GM23338 (cell line): ENCODE data around the gene ITFG1. TPM values are rescaled to one million over a fixed set of nuclear protein-coding genes. Genes with fewer than 3 reads are reported as not detected.

ENCODE experiments used
- ATAC-seq: fragments of 200-7000 bp; cut with Tn5 transposase; 3 replicates; pipeline ENCODE4 v1.9.1; 2020
- DNase-seq: peaks from one replicate; pipeline ENCODE4 v3.0.0-alpha.2; 2015; ENCODE audit warnings: low spot score
- H2AFZ ChIP-seq: fragments of 200-600 bp; sonication (generic); 2 replicates; pipeline ENCODE4 v1.8.0; 2016; ENCODE audit warnings: antibody characterized with exemption, mild to moderate bottlenecking, moderate library complexity
- H3F3A ChIP-seq: fragments of 200-600 bp; sonication (generic); replicated peaks from 2 replicates; pipeline ENCODE4 v1.8.0; 2017; ENCODE audit warnings: antibody characterized with exemption, mixed run types, low read depth
- H3K27ac ChIP-seq: fragments of 200-600 bp; sonication (generic); 2 replicates; pipeline ENCODE4 v1.6.1; 2016; ENCODE audit warnings: low read depth
- H3K27me3 ChIP-seq: fragments of 200-600 bp; sonication (generic); 2 replicates; pipeline ENCODE4 v1.8.0; 2016; ENCODE audit warnings: mild to moderate bottlenecking, mixed run types, moderate library complexity; ENCODE audit not compliant: insufficient read depth
- H3K36me3 ChIP-seq: fragments of 200-600 bp; sonication (generic); 2 replicates; pipeline ENCODE4 v1.8.0; 2016; ENCODE audit warnings: mild to moderate bottlenecking; ENCODE audit not compliant: insufficient read depth
- H3K4me1 ChIP-seq: fragments of 200-600 bp; sonication (generic); 2 replicates; pipeline ENCODE4 v1.8.0; 2016; ENCODE audit warnings: mild to moderate bottlenecking, moderate library complexity; ENCODE audit not compliant: insufficient read depth
- H3K4me2 ChIP-seq: fragments of 200-600 bp; sonication (generic); 2 replicates; pipeline ENCODE4 v1.7.1; 2017; ENCODE audit warnings: mixed run types
- H3K4me3 ChIP-seq: fragments of 200-600 bp; sonication (generic); 2 replicates; pipeline ENCODE4 v1.6.1; 2016; ENCODE audit warnings: mixed run types
- H3K79me2 ChIP-seq: fragments of 200-600 bp; sonication (generic); replicated peaks from 2 replicates; pipeline ENCODE4 v1.8.0; 2017; ENCODE audit warnings: mild to moderate bottlenecking; ENCODE audit not compliant: insufficient read depth
- H3K9me2 ChIP-seq: fragments of 200-600 bp; sonication (generic); 2 replicates; pipeline ENCODE4 v1.8.0; 2017; ENCODE audit not compliant: insufficient read depth
- H4K20me1 ChIP-seq: fragments of 200-600 bp; sonication (generic); replicated peaks from 2 replicates; pipeline ENCODE4 v1.8.0; 2017; ENCODE audit warnings: mild to moderate bottlenecking; ENCODE audit not compliant: insufficient read depth
- H3K27ac Mint-ChIP-seq: 2 replicates; pipeline ENCODE4 v1.8.0; 2020; ENCODE audit warnings: inconsistent platforms, mild to moderate bottlenecking, moderate library complexity, mixed read lengths
- H3K27me3 Mint-ChIP-seq: 3 replicates; pipeline ENCODE4 v1.8.0; 2022; ENCODE audit warnings: low read depth, mild to moderate bottlenecking, moderate library complexity, mixed read lengths, inconsistent platforms; ENCODE audit not compliant: insufficient read depth, poor library complexity
- H3K36me3 Mint-ChIP-seq: 3 replicates; pipeline ENCODE4 v1.8.0; 2021; ENCODE audit warnings: low read depth, mild to moderate bottlenecking, inconsistent platforms, moderate library complexity, mixed read lengths
- H3K4me1 Mint-ChIP-seq: 3 replicates; pipeline ENCODE4 v1.8.0; 2020; ENCODE audit warnings: mild to moderate bottlenecking, inconsistent platforms, mixed read lengths
- H3K4me3 Mint-ChIP-seq: 3 replicates; pipeline ENCODE4 v1.8.0; 2021; ENCODE audit warnings: moderate library complexity, mild to moderate bottlenecking, inconsistent platforms, mixed read lengths
- H3K9me3 Mint-ChIP-seq: 3 replicates; pipeline ENCODE4 v1.8.0; 2020; ENCODE audit warnings: moderate library complexity, mild to moderate bottlenecking, inconsistent platforms, mixed read lengths
- CREB1 ChIP-seq: fragments of 250-450 bp; sonication (Bioruptor Pico); IDR thresholded peaks from 2 replicates; pipeline ENCODE4 v1.5.0; 2020; ENCODE audit warnings: low read depth, mild to moderate bottlenecking, moderate library complexity
- EZH2 ChIP-seq: fragments of 200-600 bp; sonication (generic); IDR thresholded peaks from one replicate; pipeline ENCODE4 v1.8.0; 2017; ENCODE audit warnings: antibody characterized with exemption, mild to moderate bottlenecking, low read depth; ENCODE audit not compliant: unreplicated experiment
- EZH2phosphoT487 ChIP-seq: fragments of 200-600 bp; sonication (generic); IDR thresholded peaks from one replicate; pipeline ENCODE4 v1.8.1; 2018; ENCODE audit warnings: antibody characterized with exemption; ENCODE audit not compliant: unreplicated experiment
- POLR2AphosphoS5 ChIP-seq: IDR thresholded peaks from 2 replicates; pipeline ENCODE4 v1.6.1; 2016; ENCODE audit warnings: antibody characterized with exemption, low read depth
- STAT1 ChIP-seq: IDR thresholded peaks from one replicate; pipeline ENCODE4 v1.6.1; 2016; ENCODE audit warnings: antibody characterized with exemption; ENCODE audit not compliant: unreplicated experiment
- ZNF114 ChIP-seq: fragments of 250-450 bp; sonication (Bioruptor Pico); IDR thresholded peaks from 2 replicates; pipeline ENCODE4 v1.5.0; 2020; ENCODE audit warnings: mild to moderate bottlenecking, moderate library complexity
- ZNF331 ChIP-seq: fragments of 250-450 bp; sonication (Bioruptor Pico); IDR thresholded peaks from 2 replicates; pipeline ENCODE4 v1.5.0; 2020; ENCODE audit warnings: low read depth, mild to moderate bottlenecking, moderate library complexity
- polyA plus RNA-seq: library from polyadenylated mRNA; unstranded; fragments of >200 nt; fragmentation: Nextera tagmentation; extraction: Ambion mirVana; gene quantifications from 2 replicates; pipeline ENCODE4 v1.2.1, GENCODE V29; 2016
- total RNA-seq: library from RNA; depleted of rRNA; stranded (reverse); fragments of >200 nt; shearing (Covaris generic); gene quantifications from 2 replicates; pipeline ENCODE4 v1.2.3, GENCODE V29; 2014
- TF ChIP-seq, protein P1 (sequence below): fragments of 250-450 bp; sonication (Bioruptor Pico); IDR thresholded peaks from 2 replicates; pipeline ENCODE4 v1.5.0; 2020; ENCODE audit warnings: mild to moderate bottlenecking, moderate library complexity
- TF ChIP-seq, protein P2 (sequence below): IDR thresholded peaks from one replicate; pipeline ENCODE4 v1.6.1; 2018; ENCODE audit warnings: antibody characterized with exemption; ENCODE audit not compliant: unreplicated experiment
- TF ChIP-seq, protein P3 (sequence below): IDR thresholded peaks from 2 replicates; pipeline ENCODE4 v1.6.1; 2016; ENCODE audit warnings: antibody characterized with exemption
- TF ChIP-seq, protein P4 (sequence below), 2 experiments: fragments of 200-600 bp in 1 of 2; sonication (generic) in 1 of 2; conservative IDR thresholded peaks; 2 replicates each; pipeline versions ENCODE4 v1.5.1 to v1.6.1; 2016 to 2017; ENCODE audit warnings: antibody characterized with exemption in 2 of 2, low read depth in 2 of 2, mild to moderate bottlenecking in 2 of 2, moderate library complexity in 1 of 2

ITFG1 gene
- total and polyA plus RNA-seq, 2 experiments from 2014 or later = 18.5 to 26.9 TPM

DNA sequence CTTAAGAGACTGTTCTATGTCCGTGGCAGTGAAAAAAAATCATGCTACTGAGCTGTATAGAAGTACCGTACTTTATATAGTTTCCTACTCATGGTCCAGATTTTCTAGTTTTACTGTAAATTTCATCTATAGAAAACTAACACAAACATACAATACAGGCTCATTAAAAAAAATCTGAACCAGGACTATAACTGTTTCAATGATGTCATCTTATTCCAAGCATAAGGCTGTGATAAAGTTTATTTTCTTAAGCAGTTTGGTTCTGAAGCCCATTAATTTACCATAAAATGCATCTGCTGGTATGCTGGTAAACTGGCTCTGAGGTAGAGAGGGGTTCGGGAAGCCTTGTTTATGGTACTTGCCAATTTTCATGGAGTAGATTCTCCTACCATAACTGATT, 300.4 kb downstream of the ITFG1 start:
- no peak overlapping the region for H2AFZ ChIP-seq
- Mint-ChIP-seq H3K9me3 (no peaks in the 10 kb centered on the region), H3K4me1 (peaks cover 4% of the 10 kb centered on the region; the same call in 1 of the 3 replicates), H3K36me3 (no peaks in the 10 kb centered on the region), H3K4me3 (no peak overlapping the region), H3K27ac (no peak overlapping the region), H3K27me3 (no peaks in the 10 kb centered on the region)
- H4K20me1 ChIP-seq = no peaks in the 10 kb centered on the region
- TF ChIP-seq, protein P1, sequence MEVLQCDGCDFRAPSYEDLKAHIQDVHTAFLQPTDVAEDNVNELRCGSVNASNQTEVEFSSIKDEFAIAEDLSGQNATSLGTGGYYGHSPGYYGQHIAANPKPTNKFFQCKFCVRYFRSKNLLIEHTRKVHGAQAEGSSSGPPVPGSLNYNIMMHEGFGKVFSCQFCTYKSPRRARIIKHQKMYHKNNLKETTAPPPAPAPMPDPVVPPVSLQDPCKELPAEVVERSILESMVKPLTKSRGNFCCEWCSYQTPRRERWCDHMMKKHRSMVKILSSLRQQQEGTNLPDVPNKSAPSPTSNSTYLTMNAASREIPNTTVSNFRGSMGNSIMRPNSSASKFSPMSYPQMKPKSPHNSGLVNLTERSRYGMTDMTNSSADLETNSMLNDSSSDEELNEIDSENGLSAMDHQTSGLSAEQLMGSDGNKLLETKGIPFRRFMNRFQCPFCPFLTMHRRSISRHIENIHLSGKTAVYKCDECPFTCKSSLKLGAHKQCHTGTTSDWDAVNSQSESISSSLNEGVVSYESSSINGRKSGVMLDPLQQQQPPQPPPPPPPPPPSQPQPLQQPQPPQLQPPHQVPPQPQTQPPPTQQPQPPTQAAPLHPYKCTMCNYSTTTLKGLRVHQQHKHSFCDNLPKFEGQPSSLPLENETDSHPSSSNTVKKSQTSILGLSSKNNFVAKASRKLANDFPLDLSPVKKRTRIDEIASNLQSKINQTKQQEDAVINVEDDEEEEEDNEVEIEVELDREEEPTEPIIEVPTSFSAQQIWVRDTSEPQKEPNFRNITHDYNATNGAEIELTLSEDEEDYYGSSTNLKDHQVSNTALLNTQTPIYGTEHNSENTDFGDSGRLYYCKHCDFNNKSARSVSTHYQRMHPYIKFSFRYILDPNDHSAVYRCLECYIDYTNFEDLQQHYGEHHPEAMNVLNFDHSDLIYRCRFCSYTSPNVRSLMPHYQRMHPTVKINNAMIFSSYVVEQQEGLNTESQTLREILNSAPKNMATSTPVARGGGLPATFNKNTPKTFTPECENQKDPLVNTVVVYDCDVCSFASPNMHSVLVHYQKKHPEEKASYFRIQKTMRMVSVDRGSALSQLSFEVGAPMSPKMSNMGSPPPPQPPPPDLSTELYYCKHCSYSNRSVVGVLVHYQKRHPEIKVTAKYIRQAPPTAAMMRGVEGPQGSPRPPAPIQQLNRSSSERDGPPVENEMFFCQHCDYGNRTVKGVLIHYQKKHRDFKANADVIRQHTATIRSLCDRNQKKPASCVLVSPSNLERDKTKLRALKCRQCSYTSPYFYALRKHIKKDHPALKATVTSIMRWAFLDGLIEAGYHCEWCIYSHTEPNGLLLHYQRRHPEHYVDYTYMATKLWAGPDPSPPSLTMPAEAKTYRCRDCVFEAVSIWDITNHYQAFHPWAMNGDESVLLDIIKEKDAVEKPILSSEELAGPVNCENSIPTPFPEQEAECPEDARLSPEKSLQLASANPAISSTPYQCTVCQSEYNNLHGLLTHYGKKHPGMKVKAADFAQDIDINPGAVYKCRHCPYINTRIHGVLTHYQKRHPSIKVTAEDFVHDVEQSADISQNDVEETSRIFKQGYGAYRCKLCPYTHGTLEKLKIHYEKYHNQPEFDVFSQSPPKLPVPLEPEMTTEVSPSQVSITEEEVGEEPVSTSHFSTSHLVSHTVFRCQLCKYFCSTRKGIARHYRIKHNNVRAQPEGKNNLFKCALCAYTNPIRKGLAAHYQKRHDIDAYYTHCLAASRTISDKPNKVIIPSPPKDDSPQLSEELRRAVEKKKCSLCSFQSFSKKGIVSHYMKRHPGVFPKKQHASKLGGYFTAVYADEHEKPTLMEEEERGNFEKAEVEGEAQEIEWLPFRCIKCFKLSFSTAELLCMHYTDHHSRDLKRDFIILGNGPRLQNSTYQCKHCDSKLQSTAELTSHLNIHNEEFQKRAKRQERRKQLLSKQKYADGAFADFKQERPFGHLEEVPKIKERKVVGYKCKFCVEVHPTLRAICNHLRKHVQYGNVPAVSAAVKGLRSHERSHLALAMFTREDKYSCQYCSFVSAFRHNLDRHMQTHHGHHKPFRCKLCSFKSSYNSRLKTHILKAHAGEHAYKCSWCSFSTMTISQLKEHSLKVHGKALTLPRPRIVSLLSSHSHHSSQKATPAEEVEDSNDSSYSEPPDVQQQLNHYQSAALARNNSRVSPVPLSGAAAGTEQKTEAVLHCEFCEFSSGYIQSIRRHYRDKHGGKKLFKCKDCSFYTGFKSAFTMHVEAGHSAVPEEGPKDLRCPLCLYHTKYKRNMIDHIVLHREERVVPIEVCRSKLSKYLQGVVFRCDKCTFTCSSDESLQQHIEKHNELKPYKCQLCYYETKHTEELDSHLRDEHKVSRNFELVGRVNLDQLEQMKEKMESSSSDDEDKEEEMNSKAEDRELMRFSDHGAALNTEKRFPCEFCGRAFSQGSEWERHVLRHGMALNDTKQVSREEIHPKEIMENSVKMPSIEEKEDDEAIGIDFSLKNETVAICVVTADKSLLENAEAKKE (CRISPR knock-in tag) = no peak
- TF ChIP-seq, protein P2, sequence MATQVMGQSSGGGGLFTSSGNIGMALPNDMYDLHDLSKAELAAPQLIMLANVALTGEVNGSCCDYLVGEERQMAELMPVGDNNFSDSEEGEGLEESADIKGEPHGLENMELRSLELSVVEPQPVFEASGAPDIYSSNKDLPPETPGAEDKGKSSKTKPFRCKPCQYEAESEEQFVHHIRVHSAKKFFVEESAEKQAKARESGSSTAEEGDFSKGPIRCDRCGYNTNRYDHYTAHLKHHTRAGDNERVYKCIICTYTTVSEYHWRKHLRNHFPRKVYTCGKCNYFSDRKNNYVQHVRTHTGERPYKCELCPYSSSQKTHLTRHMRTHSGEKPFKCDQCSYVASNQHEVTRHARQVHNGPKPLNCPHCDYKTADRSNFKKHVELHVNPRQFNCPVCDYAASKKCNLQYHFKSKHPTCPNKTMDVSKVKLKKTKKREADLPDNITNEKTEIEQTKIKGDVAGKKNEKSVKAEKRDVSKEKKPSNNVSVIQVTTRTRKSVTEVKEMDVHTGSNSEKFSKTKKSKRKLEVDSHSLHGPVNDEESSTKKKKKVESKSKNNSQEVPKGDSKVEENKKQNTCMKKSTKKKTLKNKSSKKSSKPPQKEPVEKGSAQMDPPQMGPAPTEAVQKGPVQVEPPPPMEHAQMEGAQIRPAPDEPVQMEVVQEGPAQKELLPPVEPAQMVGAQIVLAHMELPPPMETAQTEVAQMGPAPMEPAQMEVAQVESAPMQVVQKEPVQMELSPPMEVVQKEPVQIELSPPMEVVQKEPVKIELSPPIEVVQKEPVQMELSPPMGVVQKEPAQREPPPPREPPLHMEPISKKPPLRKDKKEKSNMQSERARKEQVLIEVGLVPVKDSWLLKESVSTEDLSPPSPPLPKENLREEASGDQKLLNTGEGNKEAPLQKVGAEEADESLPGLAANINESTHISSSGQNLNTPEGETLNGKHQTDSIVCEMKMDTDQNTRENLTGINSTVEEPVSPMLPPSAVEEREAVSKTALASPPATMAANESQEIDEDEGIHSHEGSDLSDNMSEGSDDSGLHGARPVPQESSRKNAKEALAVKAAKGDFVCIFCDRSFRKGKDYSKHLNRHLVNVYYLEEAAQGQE = no peak
- TF ChIP-seq, protein P3, sequence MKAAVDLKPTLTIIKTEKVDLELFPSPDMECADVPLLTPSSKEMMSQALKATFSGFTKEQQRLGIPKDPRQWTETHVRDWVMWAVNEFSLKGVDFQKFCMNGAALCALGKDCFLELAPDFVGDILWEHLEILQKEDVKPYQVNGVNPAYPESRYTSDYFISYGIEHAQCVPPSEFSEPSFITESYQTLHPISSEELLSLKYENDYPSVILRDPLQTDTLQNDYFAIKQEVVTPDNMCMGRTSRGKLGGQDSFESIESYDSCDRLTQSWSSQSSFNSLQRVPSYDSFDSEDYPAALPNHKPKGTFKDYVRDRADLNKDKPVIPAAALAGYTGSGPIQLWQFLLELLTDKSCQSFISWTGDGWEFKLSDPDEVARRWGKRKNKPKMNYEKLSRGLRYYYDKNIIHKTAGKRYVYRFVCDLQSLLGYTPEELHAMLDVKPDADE = no peak
- TF ChIP-seq CREB1 (no peak), ZNF114 (CRISPR knock-in tag) (no peak), EZH2phosphoT487 (no peak), STAT1 (no peak), EZH2 (no peak), POLR2AphosphoS5 (no peak), ZNF331 (no peak)
- TF ChIP-seq, protein P4, sequence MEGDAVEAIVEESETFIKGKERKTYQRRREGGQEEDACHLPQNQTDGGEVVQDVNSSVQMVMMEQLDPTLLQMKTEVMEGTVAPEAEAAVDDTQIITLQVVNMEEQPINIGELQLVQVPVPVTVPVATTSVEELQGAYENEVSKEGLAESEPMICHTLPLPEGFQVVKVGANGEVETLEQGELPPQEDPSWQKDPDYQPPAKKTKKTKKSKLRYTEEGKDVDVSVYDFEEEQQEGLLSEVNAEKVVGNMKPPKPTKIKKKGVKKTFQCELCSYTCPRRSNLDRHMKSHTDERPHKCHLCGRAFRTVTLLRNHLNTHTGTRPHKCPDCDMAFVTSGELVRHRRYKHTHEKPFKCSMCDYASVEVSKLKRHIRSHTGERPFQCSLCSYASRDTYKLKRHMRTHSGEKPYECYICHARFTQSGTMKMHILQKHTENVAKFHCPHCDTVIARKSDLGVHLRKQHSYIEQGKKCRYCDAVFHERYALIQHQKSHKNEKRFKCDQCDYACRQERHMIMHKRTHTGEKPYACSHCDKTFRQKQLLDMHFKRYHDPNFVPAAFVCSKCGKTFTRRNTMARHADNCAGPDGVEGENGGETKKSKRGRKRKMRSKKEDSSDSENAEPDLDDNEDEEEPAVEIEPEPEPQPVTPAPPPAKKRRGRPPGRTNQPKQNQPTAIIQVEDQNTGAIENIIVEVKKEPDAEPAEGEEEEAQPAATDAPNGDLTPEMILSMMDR (conservative IDR thresholded peaks at IDR 0.05; ENCODE audit: low read depth in 2 of 2) = no peak
- no peaks in the 10 kb centered on the region for H3K36me3 ChIP-seq
- DNase-seq (no peak), ATAC-seq (no peak)
- no peaks in the 10 kb centered on the region for H3K9me2 ChIP-seq
- no peaks in the 10 kb centered on the region for H3F3A ChIP-seq
- H3K4me3 ChIP-seq = no peak overlapping the region
- no peak overlapping the region for H3K27ac ChIP-seq
- H3K79me2 ChIP-seq = no peaks in the 10 kb centered on the region
- peaks cover 8% of the 10 kb centered on the region; the same call in 1 of the 2 replicates for H3K4me1 ChIP-seq
- no peak overlapping the region for H3K4me2 ChIP-seq
- no peaks in the 10 kb centered on the region for H3K27me3 ChIP-seq
